Panc1 (cell line): ENCODE data around the gene GH2. TPM values are rescaled to one million over a fixed set of nuclear protein-coding genes. Genes with fewer than 3 reads are reported as not detected.

Experiments
- ATAC-seq: fragments of 200-7000 bp; cut with Tn5 transposase; 2 replicates; pipeline ENCODE4 v1.9.1; 2020; ENCODE audit warnings: mild to moderate bottlenecking, moderate library complexity
- BruUV-seq: library from RNA; stranded (reverse); fragments of 400-500 nt; replicated peaks from 2 replicates; lab custom pipeline; 2021; lab: Mats Ljungman, UMichigan
- CTCF ChIA-PET: fragments of 300-600 bp; sonication (Branson Sonifier 250); formaldehyde crosslinking; loops from one replicate; lab custom pipeline; 2022; ENCODE audit warnings: antibody characterized with exemption; lab: Charles Lee
- POLR2A ChIA-PET: fragments of 300-600 bp; sonication (Branson Sonifier 250); formaldehyde crosslinking; loops from one replicate; lab custom pipeline; 2022; ENCODE audit warnings: antibody characterized with exemption; lab: Charles Lee
- DNase-seq: peaks from one replicate; pipeline ENCODE4 v3.0.0-alpha.2; 2010; ENCODE audit warnings: low read depth, low spot score
- H3K27ac ChIP-seq: 2 replicates; pipeline ENCODE4 v1.5.1; 2011; ENCODE audit warnings: mild to moderate bottlenecking, low read length, inconsistent platforms
- H3K27me3 ChIP-seq: fragments of 200-500 bp; sonication (Bioruptor generic); 2 replicates; pipeline ENCODE4 v1.6.0; 2014; ENCODE audit warnings: low read length, inconsistent platforms; ENCODE audit not compliant: control insufficient read depth, insufficient read depth
- H3K36me3 ChIP-seq: fragments of 200-500 bp; sonication (Bioruptor generic); 2 replicates; pipeline ENCODE4 v1.5.1; 2014; ENCODE audit warnings: inconsistent platforms, mild to moderate bottlenecking, low read length, moderate library complexity; ENCODE audit not compliant: control insufficient read depth, insufficient read depth
- H3K4me1 ChIP-seq: 2 replicates; pipeline ENCODE4 v1.5.1; 2011; ENCODE audit warnings: inconsistent platforms, mild to moderate bottlenecking, low read length, moderate library complexity; ENCODE audit not compliant: control insufficient read depth, insufficient read depth
- H3K4me3 ChIP-seq, 2 experiments: 2 replicates each; pipeline ENCODE4 v1.5.1; 2011 to 2012; ENCODE audit warnings: low read depth in 2 of 2, low read length in 2 of 2, mild to moderate bottlenecking in 2 of 2, inconsistent platforms in 1 of 2, moderate library complexity in 1 of 2
- H3K9me3 ChIP-seq: fragments of 200-500 bp; sonication (Bioruptor generic); 2 replicates; pipeline ENCODE4 v1.5.1; 2014; ENCODE audit warnings: low read depth, mild to moderate bottlenecking, inconsistent platforms, low read length, moderate library complexity; ENCODE audit not compliant: control insufficient read depth, insufficient read depth
- POLR2AphosphoS5 ChIP-seq: IDR thresholded peaks from 2 replicates; pipeline ENCODE4 v1.6.1; 2012; ENCODE audit warnings: mild to moderate bottlenecking, low read depth, low read length, moderate library complexity
- SIN3A ChIP-seq: IDR thresholded peaks from 2 replicates; pipeline ENCODE4 v1.6.1; 2012; ENCODE audit warnings: low read depth, mild to moderate bottlenecking, low read length, moderate library complexity, borderline replicate concordance; ENCODE audit not compliant: insufficient read depth
- TCF7L2 ChIP-seq: IDR thresholded peaks from 2 replicates; pipeline ENCODE4 v1.6.1; 2011; ENCODE audit warnings: mild to moderate bottlenecking, low read depth, low read length, inconsistent platforms
- in situ Hi-C: cut with HindIII; loops from 2 replicates; pipeline ENCODE4 v1.10.0; 2016; ENCODE audit warnings: low sequenced_read_pairs, low pct_unique_long_range_greater_than_20kb
- intact Hi-C: fragments of 100-400 bp; cut with micrococcal nuclease; formaldehyde crosslinking; loops from one replicate; pipeline ENCODE4 v1.10.0; 2022; ENCODE audit not compliant: unreplicated experiment
- total RNA-seq: library from RNA; stranded (reverse); gene quantifications from one replicate; pipeline ENCODE4 v1.2.1, GENCODE V29; 2021; ENCODE audit not compliant: unreplicated experiment
- TF ChIP-seq, protein P1 (sequence below): fragments of 450-650 bp; IDR thresholded peaks from 2 replicates; pipeline ENCODE4 v1.5.1; 2017; ENCODE audit warnings: mild to moderate bottlenecking
- TF ChIP-seq, protein P2 (sequence below), 2 experiments: IDR thresholded peaks; 2 replicates each; pipeline ENCODE4 v1.6.1; 2011 to 2012; ENCODE audit warnings: low read depth in 2 of 2, control low read depth in 1 of 2, low read length in 1 of 2, mild to moderate bottlenecking in 1 of 2, moderate library complexity in 1 of 2; ENCODE audit not compliant: insufficient read depth in 1 of 2

GH2 gene
- total RNA-seq, 1 experiment from 2014 or later = not detected

DNA sequence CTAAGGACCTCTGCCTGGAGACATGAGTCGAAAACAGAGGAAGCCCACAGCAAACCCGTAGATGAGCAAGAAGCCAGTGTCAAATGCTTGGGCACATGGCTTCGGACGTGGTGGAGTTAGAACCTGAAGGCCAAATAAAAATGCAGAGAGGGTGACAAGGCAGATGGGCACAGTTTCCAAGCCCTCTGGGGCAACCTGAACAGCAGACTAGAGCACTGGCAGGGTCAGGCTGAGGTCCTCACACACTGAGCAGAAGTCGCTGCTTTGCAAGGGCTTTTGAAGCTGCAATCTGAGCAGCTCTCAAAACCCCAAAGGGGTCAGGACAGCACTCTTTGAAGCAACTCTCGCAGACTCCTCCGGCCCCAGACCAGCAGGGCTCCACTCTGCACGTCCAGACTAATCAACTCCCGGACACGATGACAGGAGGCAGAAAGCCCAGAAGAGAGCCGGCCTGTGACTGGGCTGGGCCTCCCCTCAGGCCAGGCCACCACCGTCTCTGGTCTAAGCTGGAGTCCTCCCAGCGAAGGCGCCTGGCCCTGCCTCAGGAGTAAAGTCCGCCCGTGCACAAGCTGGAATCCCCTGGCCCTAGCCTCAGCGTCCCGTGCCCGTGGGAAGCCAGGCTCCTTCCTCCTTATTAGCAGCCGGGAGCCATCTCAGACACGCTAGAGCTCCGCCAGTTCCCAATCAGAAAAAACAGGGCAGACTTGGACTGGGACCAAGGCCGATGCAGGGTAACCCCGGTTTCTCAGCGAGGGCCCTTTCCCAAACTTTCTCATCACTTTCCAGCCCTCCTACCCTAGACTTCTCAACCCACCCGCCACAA is 40.2 kb downstream of the GH2 start:
- Histone ChIP-seq H3K4me3 (peak overlapping the region; percentile 78 to 82), H3K36me3 (peaks cover 6% of the 10 kb centered on the region; the same call in 1 of the 2 replicates), H3K27ac (peak overlapping the region; percentile 72), H3K4me1 (peaks cover 31% of the 10 kb centered on the region), H3K27me3 (no peaks in the 10 kb centered on the region), H3K9me3 (no peaks in the 10 kb centered on the region)
- no peak for DNase-seq
- peak; percentile 29 for ATAC-seq
- intact Hi-C loops = no loop called here
- ChIA-PET CTCF (no interaction called here), POLR2A (no interaction called here)
- in situ Hi-C loops = no loop called here
- BruUV-seq = no TSS peak
- TF ChIP-seq SIN3A = no peak
- TF ChIP-seq, protein P1, sequence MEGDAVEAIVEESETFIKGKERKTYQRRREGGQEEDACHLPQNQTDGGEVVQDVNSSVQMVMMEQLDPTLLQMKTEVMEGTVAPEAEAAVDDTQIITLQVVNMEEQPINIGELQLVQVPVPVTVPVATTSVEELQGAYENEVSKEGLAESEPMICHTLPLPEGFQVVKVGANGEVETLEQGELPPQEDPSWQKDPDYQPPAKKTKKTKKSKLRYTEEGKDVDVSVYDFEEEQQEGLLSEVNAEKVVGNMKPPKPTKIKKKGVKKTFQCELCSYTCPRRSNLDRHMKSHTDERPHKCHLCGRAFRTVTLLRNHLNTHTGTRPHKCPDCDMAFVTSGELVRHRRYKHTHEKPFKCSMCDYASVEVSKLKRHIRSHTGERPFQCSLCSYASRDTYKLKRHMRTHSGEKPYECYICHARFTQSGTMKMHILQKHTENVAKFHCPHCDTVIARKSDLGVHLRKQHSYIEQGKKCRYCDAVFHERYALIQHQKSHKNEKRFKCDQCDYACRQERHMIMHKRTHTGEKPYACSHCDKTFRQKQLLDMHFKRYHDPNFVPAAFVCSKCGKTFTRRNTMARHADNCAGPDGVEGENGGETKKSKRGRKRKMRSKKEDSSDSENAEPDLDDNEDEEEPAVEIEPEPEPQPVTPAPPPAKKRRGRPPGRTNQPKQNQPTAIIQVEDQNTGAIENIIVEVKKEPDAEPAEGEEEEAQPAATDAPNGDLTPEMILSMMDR = no peak
- no peak for TF ChIP-seq POLR2AphosphoS5
- no peak for TF ChIP-seq TCF7L2
- TF ChIP-seq, protein P2, sequence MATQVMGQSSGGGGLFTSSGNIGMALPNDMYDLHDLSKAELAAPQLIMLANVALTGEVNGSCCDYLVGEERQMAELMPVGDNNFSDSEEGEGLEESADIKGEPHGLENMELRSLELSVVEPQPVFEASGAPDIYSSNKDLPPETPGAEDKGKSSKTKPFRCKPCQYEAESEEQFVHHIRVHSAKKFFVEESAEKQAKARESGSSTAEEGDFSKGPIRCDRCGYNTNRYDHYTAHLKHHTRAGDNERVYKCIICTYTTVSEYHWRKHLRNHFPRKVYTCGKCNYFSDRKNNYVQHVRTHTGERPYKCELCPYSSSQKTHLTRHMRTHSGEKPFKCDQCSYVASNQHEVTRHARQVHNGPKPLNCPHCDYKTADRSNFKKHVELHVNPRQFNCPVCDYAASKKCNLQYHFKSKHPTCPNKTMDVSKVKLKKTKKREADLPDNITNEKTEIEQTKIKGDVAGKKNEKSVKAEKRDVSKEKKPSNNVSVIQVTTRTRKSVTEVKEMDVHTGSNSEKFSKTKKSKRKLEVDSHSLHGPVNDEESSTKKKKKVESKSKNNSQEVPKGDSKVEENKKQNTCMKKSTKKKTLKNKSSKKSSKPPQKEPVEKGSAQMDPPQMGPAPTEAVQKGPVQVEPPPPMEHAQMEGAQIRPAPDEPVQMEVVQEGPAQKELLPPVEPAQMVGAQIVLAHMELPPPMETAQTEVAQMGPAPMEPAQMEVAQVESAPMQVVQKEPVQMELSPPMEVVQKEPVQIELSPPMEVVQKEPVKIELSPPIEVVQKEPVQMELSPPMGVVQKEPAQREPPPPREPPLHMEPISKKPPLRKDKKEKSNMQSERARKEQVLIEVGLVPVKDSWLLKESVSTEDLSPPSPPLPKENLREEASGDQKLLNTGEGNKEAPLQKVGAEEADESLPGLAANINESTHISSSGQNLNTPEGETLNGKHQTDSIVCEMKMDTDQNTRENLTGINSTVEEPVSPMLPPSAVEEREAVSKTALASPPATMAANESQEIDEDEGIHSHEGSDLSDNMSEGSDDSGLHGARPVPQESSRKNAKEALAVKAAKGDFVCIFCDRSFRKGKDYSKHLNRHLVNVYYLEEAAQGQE (IDR thresholded peaks at IDR 0.05; ENCODE audit: insufficient read depth in 1 of 2, low read depth in 2 of 2, low read length in 1 of 2) = no peak

DNA sequence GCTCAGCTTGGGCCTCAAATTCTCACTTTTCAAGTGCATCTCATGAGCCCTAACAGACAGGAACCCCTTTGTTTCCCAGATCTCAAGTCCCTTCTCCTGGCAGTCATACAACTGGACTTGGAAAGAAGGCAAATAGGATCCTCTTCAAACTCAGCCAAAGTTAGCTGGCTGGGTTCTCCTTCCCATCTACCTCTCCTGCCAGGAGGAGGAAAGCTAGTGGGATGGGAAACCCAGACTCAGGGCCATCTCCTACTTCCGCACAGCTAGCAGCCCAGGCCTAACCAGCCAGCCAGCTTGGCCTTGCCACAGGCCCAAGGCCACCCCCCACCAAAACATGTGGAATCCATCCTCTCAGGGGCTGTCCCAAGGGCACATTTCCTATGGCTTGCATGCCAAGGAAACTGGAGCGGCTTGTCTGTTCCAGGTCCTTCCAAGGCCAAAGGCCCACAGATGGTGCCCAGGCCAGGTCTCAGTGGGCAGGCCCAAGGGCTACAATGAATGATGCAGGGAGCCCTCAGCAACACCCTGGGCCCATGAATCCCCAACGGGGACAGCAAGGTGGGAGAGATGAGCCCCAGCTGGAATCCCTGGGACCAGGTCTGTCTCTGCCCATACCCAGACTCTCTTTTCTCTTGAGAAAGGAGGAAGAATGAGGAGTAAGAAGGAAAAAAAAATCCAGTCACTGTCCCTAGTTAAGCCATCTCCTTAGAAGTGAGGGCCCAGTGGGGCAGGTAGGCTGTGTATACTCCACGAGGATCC is 41.0 kb downstream of the GH2 start:
- H3K27me3 ChIP-seq = no peaks in the 10 kb centered on the region
- in situ Hi-C loops (no loop called here), intact Hi-C loops (no loop called here)
- DNase-seq (no peak), ATAC-seq (no peak)
- H3K27ac ChIP-seq = peak overlapping the region; percentile 72
- BruUV-seq = no TSS peak
- POLR2A ChIA-PET = no interaction called here
- peaks cover 6% of the 10 kb centered on the region; the same call in 1 of the 2 replicates for H3K36me3 ChIP-seq
- no peaks in the 10 kb centered on the region for H3K9me3 ChIP-seq
- CTCF ChIA-PET = no interaction called here
- H3K4me3 ChIP-seq = peak overlapping the region; percentile 78 to 82
- TF ChIP-seq, protein P1 = no peak
- TF ChIP-seq POLR2AphosphoS5 = no peak
- H3K4me1 ChIP-seq = peaks cover 31% of the 10 kb centered on the region
